OCI-LY3 (cell line): Measurements from ENCODE around the gene TNS3.

Experiments used
- EZH2phosphoT487 ChIP-seq: fragments of 200-600 bp; shearing (Covaris generic); IDR thresholded peaks from 2 replicates; pipeline ENCODE4 v1.6.1; 2018; ENCODE audit warnings: antibody characterized with exemption, mixed run types, low read depth
- TF ChIP-seq, protein P1 (sequence below): fragments of 200-600, 300-600 bp; sonication (generic); IDR thresholded peaks from 2 replicates; pipeline ENCODE4 v1.5.1; 2014; ENCODE audit warnings: antibody characterized with exemption, low read length, low read depth

DNA sequence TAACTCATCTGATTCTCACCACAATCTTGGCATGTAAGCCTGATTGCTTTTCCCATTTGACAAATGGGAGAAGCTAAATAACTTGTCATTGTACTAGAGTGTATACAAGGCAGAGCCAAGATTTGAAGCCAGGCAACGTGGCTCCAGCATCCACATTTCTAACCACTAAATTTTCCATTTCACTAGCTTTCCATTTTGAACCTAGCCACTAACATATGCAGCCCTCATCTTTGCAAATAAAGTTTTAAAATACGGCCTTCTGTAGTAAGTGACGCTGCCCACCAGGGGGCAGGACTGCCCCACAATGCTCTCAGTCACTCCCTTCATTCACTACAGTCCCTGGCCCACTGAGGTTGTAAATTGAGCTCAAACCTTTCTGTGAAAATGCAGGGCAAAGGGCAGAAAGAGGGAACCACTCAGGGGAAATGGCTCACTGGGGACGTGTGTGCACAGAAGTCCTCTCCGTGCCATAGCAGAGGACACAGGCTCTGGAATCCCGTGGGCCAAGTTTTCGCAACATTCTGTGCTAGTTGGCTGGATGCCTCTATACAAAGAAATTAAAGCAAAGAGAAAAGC lies 315.7 kb downstream of the TNS3 start:
- TF ChIP-seq, protein P1, sequence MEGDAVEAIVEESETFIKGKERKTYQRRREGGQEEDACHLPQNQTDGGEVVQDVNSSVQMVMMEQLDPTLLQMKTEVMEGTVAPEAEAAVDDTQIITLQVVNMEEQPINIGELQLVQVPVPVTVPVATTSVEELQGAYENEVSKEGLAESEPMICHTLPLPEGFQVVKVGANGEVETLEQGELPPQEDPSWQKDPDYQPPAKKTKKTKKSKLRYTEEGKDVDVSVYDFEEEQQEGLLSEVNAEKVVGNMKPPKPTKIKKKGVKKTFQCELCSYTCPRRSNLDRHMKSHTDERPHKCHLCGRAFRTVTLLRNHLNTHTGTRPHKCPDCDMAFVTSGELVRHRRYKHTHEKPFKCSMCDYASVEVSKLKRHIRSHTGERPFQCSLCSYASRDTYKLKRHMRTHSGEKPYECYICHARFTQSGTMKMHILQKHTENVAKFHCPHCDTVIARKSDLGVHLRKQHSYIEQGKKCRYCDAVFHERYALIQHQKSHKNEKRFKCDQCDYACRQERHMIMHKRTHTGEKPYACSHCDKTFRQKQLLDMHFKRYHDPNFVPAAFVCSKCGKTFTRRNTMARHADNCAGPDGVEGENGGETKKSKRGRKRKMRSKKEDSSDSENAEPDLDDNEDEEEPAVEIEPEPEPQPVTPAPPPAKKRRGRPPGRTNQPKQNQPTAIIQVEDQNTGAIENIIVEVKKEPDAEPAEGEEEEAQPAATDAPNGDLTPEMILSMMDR, result peak; percentile 91
- no peak for TF ChIP-seq EZH2phosphoT487
